GM18909 (cell line): ENCODE data around the gene HOXB4.

Experiments used
- ATAC-seq: cut with Tn5 transposase; IDR thresholded peaks from one replicate; pipeline ENCODE4 v1.9.1; 2021; ENCODE audit warnings: mild to moderate bottlenecking; ENCODE audit not compliant: unreplicated experiment, poor library complexity

The HOXB4 gene

DNA sequence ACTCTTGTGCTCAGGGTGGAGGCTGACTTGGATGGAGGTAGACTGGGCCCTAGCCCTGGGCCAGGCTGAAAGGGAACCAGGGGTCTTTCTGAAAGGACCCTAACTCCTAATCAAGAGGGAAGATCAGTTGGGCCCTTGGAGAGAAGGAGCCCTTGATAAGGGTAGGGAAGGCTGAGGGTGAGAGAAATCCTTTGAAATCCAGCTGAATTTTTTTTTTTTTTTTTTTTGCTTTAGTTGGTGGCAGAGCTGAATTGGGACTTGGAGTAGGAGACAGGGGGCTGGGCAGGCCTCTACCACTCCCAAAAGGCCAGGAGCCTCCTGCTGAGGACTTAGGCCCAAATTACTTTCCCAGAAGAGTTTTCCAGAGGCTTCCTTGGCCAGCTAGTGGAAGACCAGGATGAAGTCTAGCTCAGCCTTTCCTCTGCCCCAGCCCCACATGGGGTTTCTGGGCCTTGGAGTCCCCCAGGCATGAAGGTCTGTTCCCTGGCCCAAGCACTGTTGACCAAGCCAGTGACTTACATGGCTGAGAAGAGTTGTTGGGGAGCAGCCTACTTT, 12.5 kb upstream of the HOXB4 start:
- ATAC-seq = no peak

DNA sequence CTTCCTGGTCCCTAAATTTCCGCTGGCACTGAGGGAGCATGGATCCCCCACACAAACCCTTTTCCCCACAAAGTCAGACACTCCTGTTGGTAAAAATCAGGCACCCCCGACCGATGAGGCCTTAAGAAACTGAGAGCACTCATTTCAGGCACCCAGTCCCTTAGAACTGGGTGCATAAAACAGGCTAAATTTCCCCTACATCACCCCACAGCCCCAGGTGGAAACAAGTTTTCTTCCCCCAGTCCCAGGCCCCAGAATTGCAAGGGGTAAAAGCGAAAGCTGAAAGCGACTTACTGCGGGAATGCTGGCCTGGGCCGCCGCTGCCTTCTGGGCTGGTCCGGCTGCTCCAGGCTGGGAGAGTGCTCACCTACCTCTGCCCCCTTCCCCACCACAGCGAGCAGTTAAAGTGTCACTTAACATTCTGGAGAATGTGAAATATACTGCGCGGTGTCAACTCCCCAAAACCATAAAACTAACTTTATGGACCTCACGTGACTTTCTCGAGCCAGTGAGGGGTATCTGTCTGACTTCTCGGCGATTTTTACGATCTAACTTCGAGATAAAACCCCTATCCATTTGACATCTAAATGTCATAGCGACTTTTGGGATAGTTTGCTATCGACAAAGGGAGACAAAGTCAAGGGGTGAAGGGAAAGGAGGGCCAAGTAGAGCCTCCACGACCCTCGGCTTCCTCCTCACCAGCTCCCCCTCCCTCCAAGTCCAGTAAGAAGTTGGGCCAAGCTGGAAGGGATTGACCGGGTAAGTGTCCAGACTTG, 11.9 kb upstream of the HOXB4 start, which contains the start of gene HOXB3:
TSS of gene HOXB3 (minus strand) at position 411 of the 776 bp plus-strand sequence. CDS start 37,767 bp downstream, outside the sequence.
- no peak for ATAC-seq

DNA sequence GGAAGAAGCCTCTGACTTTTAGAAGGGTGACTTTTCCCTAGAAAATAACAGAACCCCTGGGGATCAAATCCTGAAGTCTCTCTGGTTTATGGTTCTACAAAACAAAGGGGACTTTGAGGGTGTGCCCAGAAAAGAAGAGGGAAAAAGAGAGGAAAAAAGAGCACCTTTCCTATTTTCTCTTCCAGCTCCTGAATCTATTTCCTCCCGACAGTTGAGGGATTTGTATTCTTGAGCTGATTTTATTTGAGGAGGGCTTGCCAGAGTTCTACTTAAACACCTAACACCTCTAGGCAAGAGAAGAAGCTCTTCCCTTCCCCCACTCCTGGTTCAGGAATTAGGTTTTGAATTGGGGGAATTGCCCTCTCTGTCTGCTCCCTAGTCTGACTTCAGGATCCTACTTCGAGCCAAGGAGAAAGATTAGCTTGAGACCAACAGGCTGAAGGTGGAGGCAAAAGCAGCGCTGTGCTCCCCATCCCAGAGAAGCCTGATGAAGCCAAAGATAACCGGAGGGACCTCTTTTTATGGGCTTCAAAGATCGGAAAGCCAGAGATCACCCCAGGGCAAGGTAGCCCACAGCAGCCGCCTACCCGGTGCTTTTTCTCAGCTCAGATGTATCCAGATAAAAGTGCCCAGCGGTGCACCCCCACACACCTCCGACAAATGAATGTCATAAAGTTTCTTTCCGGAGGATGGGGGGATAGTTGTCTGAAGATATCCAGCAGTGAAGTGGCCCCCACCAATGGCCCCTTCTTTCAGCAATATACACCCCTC, 11.1 kb upstream of the HOXB4 start:
- no peak for ATAC-seq

DNA sequence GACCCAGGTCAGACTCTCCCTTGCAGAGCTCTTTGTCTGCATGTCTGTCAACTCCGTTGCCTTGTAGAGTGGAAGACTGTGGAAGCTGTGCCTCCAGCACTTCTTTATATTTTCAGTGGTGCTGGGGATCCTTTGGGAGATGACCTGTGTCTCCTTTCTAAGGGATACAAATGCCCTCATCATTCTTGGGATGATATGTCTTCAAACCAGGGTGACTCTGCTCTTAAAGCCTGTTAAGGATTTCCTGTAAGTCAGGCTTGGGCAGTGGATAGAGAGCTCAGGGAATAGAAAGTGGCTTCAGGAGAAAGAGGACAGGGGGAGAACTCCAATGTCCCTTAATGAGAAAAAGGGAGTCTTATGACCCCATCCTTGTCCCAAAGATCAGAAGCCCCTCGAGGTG, 10.4 kb upstream of the HOXB4 start:
- ATAC-seq = no peak

DNA sequence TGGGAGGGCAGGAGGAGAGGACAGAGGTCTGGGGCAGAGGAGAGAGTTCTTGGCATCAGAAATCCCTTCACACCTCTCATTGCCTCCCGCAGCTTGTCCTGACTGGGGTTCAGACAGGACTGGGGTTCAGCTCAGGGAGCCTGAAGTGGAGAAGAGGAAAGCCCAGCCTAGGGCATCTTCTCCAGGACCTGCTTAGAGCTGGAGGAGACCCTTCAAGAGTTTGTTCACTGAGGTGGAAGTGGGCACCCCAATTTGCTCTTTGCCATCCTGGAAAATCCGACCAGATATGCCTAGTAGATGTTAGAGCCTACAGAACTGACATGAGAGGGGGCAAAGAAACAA, 9.9 kb upstream of the HOXB4 start:
- no peak for ATAC-seq

DNA sequence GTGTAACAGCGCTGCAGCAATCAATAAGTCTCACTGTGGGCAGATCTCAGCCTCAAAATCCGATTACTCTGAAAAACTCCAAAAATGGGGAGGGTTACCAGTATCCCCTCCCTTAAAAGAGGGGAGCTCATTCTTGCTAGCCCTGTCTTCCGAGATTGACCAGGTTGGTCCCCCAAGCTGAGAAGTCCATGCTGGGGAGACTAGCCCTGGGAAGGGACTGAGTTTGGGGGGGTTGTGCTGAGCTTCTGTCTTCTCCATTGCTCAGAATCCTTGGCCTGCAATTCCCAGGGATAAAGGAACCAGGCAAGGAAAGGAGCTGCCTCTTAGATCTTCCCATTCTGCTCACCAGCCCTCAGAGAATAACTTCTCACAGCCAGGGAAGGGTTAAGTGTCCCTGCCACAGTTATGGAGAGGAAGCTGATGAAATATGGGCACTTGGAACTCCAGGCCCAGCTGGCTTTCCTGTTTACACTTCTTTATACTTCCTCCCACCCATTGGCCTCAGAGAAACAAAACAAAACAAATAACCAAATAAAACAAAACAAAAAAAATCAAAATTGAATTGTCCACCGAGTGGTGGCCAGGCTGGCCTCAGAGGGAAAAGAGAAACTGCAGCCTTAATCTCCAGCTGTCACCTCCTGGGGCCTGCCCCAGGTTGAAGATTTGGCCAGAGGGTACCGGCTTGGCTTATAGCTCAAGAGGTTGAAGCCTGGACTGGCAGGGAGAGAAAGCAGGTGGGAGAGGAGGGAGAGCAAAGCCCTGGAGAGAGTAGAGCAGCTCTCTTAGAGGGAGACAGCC, 9.3 kb upstream of the HOXB4 start:
- ATAC-seq = no peak

DNA sequence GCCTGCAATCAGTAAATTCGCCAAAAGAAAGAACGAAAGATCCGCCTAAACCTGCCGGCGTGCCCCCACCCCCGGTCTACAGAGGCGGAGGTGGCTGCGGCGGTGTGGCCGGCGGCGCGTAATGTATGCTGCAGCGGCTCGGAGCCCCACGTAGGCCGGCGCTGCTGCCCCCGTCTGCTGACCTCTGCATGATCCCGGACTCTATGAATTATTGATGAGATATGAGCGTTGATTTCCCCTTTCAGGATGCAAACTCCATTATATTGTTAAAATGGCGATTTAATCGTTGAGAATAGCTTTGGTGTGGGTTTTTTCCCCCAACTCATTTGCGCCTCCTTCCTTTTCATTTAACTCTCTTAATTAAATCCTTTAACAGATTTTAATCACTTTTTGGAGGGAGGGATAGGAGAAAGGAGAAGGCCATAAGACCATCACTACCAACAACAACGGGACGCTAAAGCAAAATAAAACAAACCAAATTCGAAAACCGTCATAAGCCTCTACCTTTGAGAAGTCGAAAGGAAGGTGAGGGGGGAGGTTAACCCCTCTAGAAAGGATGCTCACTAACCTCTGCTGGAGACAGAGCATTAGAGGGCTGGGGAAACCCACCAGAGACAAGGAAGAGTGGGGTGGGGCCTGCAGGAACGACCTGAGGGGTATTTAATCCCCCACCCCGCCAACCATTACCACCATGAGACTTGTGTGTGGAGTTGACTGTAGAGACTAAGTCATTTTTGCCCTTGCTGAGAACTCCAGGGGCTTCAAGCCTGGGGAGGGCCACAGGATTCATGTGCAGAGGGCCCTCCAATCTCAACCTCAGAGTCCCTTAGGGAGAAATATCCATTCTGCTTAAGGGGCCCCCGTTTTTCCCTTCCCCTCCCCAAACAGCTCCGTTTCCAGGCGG, 8.5 kb upstream of the HOXB4 start:
- no peak for ATAC-seq

DNA sequence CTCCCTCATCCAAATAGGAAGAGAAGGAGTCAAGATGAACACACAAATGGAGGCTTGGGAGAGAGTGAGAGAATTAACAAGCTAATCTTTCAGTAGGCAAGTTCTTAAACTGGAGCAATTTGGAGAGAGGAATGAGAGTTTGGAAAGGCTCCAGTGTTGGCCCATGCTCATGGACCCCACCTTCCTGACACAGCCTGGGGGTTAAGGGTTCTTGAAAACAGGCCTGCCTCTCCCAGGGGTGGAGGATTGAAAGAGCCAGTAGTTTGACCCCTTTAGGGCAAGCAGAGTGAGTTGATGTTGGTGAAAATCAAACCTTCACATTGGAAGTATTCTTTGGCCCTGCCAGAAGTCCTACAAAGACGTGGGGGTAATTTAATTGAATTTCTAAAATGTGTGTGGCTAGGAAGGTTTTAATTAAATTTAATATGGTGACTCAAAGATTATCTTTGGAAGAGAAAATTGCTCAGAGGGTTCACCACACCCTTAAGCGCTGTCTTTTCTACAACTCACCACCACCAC, 6.1 kb upstream of the HOXB4 start:
- ATAC-seq = no peak

DNA sequence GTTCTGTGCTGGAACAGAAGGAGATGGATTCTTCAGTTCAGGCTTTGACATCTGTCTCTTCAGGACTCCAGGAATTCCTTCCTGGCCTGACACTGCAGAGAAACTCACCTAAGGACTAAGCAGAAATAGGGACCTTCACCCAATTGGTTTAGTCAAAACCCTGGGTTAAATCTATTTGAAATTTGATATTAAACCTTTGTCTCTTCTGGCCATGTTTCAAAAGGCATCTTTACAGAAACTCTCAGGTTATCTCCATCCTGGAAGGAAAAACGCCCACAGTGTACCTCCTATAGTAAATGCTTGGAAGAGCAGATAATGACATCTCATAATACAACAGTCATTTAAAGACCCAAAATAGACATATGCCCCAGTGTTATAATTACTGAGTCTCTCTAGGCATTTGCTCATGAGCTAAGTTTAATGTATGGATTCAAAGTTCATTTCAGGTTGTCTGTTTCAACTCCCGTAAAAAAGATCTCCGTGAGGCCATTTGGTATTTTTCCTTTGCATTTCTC, 5.6 kb upstream of the HOXB4 start:
- ATAC-seq = no peak

DNA sequence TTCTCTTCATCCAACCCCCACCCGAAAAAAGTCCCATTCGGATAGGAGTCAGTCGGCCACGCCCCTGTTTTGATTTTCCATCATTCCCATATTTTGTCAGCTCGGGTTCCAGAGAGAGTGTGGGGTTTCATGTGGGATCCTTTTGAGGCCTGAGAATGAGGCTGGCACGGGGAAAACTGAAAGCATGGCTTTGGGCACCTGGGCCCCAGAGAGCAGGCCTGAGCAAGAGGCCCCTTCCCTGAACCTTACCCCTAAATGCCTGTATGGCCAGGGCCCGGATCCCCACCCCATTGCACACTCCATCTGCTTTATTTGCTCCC, 4.6 kb upstream of the HOXB4 start:
- ATAC-seq = no peak

DNA sequence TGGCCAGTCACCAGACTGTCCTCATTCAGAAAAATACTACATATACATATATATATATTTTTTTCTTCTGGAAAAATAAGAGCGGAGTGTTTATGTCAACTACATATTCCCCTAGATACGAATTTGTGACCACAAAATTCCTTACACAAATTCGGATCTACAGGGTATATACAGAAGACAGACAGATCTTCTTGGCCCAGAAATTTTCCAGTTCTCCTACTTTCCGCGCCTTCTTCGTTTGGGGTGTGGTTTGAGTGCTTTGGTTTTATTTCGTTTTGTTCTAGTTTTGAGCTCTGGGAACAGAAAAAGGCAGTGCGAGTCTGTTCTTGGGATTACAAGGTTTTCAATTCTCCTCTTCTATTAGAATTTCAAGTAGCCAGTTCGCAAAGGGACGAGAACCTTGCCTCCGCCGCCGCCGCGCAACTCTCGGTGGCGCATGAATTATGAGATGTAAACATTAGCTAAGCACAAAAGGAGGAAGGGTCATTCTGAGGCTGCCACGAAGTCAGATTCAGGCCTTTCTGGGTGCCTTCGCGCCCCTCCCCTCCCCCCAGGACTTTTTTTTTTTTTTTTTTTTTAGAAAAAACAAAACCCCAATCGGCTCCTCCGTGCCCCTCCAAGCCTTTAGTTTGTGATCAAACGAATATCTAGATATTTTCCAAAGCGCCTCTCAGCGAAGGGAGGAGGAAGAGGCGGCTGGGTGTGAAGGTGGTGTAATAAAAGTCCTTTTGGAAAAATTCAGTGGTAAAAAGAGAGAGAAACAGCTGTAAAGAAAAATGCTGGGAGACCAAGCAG, 1.8 kb upstream of the HOXB4 start:
- no peak for ATAC-seq

DNA sequence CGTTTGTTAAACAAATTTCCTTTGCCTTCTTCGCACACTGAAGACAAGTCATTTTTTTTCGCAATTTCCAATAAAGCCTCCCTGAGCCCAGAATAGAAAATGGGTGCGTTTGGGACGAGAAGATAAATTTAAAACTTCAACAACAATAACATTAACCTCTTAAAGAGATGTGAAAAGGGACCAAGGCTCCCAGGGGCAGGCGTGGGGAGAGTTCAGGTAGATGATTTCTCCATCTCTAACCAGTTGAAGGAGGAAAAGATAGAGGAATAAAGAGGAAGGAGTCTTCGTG, 1.3 kb upstream of the HOXB4 start:
- no peak for ATAC-seq

DNA sequence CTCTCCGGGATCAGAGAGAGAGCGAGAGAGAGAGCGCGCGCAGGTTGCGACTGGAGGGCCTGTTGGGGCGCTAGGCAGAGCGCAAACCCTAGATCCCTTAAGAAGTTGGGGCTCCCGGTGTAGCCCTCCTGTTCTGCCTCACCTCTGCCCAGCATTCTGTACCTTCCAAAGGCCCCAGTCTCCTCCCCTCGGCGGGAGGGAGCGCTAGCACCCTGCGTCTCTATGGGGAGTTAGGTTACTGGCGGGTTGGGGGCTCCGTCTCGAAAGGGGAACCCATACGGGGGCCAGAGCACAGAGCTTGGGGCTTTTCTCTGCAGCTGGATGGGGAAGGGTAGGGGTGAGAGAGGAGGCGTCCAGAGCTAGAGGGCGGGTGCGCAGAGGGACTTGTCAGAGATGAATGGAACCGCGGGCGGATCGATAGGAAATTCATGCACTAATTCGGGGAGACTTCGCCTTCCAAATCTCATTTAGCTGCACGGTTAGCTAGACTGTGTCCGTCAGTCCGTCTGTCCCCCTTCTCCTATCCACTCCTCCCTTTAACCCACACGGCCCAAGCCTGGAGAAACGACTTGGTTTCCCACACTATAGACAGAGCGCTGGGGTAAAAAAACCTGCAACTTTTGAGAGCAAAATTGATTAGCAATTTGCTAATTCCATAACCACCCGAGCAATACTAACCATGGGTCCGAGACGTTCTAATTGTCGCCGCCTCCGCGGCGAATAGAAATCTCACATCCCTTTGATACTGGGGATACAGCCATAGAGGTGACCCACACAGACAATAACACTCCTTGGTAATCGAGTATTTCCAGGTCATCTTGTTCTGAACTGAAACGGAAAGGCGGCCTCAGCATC, 693 bp upstream of the HOXB4 start:
- ATAC-seq = no peak

DNA sequence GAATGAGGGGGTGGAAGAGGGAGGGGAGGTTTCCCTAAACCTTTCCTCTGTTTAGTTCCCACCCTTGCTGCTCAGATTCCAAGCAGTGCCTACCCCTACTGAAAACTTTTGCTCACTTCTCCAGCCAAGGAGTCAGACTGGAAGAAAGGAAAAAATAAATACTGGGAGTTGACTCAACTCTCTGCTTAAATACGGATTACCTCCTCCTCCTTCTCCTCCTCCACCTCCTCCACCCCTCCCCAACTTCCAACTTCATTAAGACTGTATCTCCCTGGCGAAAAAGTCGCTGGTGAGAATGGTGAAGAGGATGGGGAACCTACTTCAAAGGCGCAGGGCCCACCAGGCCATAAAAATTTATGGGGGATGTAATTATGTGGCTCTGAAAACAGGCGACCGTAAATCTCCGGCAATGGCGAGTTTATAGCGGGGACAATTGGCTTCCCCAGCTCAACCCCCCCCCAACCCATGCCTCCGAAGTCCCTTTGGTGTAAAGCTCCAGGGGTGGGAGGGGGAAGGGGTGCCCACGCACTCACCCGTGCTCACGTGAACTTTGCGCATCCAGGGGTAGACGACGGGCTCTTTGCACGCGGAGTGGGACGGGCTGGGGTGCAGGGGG, 712 bp downstream of the HOXB4 start:
- no peak for ATAC-seq

DNA sequence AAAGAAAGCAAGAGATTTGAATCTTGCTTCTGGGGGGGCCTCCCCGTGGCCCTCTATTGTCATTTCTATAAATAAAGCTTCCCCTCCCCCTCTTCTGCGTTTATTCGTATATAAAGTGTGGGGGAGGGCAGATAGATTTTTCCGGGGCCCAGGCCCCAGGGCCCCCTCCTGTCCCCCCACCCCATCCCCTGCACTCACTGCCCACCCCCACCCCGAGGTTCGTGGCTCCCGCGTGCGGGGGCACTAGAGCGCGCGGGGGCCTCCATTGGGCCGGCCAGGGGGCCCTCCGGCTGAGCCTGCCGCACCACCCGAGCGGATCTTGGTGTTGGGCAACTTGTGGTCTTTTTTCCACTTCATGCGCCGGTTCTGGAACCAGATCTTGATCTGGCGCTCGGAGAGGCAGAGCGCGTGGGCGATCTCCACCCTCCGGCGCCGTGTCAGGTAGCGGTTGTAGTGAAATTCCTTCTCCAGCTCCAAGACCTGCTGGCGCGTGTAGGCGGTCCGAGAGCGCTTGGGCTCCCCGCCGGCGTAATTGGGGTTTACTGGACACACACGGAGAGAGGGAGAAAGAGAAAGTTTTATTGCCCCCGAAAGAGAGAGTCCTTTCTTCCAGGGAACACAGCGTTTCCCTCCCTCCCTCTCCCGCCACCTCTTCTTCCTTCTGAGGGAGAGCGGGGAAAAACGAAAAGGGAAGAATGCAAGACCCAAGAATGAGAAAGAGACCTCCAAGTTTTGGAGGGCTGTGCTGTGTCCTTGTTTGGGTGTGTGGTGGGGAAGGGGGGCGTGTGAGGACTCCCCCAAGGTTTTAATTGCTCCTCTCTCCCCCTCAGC, 1.5 kb downstream of the HOXB4 start:
- ATAC-seq = no peak

DNA sequence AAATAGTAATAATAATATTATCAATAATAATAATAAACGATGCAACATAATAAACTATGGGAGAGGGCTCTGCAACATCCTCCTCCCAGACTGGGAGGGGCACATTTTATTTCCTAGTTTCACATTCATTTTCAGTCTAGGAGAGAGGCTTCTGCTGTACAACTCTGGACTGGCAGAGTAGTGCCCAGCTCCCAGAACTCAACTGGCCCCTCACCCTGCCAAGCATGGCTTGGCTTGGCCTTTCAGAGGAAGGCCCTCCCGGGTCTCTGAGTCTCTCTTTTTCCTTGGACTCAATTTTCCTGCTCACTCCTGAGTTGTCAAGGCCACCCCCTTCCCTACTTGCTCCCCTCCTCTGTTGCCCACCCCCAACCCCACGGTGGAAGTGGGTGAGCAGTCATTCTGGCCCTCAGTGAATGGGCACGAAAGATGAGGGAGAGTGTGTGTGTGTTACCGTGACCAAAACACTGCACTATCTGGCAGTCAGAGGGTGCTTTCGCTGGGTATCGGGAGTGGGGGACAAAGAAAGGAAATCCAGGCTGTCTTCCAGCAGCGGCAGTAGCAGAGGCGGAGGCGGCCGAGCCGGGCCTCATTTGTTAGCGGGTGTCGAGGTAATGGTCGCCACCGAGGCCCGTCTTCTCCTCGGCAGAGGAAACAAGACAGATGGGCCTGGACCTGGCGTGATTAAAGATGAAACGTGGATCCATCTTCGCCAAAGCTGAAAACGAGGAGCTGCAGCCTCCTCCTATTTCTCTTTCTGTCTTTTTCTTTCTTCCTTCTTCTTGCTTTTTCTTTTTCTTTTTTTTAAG, 2.3 kb downstream of the HOXB4 start:
- no peak for ATAC-seq
